HEK293 (cell line): ENCODE measurements around the gene DGKZ.

Experiments
- TCF7L2 ChIP-seq: IDR thresholded peaks from 2 replicates; pipeline ENCODE4 v1.6.1; 2011; ENCODE audit warnings: low read depth, mild to moderate bottlenecking, inconsistent platforms, low read length, moderate library complexity, borderline replicate concordance
- ZNF133 ChIP-seq: fragments of 450-650 bp; formaldehyde crosslinking; IDR thresholded peaks from 2 replicates; pipeline ENCODE4 v1.5.1; 2016; ENCODE audit warnings: missing biosample characterization, missing genetic modification characterization
- ZNF274 ChIP-seq, 2 experiments: fragments of 200-500 bp in 1 of 2; fragments of 450-650 bp in 1 of 2; sonication (Bioruptor generic) in 1 of 2; formaldehyde crosslinking in 1 of 2; IDR thresholded peaks; 2 replicates each; pipeline versions ENCODE4 v1.5.1 to v1.6.1; 2014 to 2016; ENCODE audit warnings: borderline replicate concordance in 1 of 2, inconsistent platforms in 1 of 2, low read length in 1 of 2, missing biosample characterization in 1 of 2, missing genetic modification characterization in 1 of 2
- ZNF529 ChIP-seq: fragments of 450-650 bp; formaldehyde crosslinking; IDR thresholded peaks from 2 replicates; pipeline ENCODE4 v1.5.1; 2017; ENCODE audit warnings: missing genetic modification characterization, missing biosample characterization; ENCODE audit not compliant: insufficient replicate concordance
- TF ChIP-seq, protein P1 (sequence below): fragments of 450-650 bp; formaldehyde crosslinking; IDR thresholded peaks from 2 replicates; pipeline ENCODE4 v1.5.1; 2016; ENCODE audit warnings: missing biosample characterization, missing genetic modification characterization

DNA sequence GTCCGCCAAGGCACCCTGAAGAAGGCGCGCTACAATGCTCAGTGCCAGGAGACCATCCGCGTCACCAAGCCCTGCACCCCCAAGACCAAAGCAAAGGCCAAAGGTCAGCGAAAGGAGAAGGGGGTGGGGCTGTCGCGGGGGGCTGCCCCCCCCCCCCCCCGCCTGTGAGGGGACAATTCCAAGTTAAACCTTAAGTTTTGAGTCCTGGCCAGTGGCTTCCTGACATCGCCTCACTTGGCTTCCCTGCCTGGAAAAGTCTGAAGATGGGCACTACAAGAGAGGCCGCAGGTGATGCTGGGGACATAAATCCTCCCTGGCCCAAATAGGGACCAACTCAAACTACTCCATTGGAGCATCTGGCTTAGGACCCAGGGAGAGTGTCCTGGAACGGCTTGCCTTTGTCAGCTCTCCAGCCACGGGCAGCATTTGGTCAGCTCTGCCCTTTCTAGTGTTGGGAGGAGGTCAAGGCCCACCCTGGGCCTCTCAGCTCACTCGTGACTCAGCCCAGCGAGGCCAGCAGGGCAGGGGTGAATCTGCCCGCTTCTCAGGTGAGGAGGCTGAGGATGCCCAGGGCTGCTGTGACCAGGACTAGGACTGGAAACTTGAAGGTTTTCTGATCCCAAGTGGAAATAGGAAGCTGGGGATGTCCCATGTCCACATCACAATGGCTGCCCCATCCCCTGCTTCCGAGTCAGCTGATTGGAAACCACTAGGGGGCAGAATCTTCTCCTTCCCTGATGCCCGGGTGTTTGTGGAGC lies 35.6 kb downstream of the DGKZ start:
- no peak for TF ChIP-seq ZNF133 (tag by site-specific recombination)
- TF ChIP-seq ZNF529 (tag by site-specific recombination): no peak
- TF ChIP-seq, protein P1, sequence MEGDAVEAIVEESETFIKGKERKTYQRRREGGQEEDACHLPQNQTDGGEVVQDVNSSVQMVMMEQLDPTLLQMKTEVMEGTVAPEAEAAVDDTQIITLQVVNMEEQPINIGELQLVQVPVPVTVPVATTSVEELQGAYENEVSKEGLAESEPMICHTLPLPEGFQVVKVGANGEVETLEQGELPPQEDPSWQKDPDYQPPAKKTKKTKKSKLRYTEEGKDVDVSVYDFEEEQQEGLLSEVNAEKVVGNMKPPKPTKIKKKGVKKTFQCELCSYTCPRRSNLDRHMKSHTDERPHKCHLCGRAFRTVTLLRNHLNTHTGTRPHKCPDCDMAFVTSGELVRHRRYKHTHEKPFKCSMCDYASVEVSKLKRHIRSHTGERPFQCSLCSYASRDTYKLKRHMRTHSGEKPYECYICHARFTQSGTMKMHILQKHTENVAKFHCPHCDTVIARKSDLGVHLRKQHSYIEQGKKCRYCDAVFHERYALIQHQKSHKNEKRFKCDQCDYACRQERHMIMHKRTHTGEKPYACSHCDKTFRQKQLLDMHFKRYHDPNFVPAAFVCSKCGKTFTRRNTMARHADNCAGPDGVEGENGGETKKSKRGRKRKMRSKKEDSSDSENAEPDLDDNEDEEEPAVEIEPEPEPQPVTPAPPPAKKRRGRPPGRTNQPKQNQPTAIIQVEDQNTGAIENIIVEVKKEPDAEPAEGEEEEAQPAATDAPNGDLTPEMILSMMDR: peak; percentile 56
- TF ChIP-seq TCF7L2: no peak
- no peak for TF ChIP-seq ZNF274 (IDR thresholded peaks at IDR 0.05; ENCODE audit: low read length)
- TF ChIP-seq ZNF274 (tag by site-specific recombination; IDR thresholded peaks at IDR 0.05; ENCODE audit: borderline replicate concordance): no peak
